ENCODE data around the gene DNAJB4.
"Not testable (repeated sequence)": the region's sequence is repeated elsewhere in the genome, so short reads cannot be mapped to it uniquely, and the experiment has no call there.

DNAJB4 gene

GRCh38 chr1:77990629-77991204 is 14.0 kb upstream of the DNAJB4 start:
- no peak for DNase-seq (ENCODE audit: low spot score)

DNA sequence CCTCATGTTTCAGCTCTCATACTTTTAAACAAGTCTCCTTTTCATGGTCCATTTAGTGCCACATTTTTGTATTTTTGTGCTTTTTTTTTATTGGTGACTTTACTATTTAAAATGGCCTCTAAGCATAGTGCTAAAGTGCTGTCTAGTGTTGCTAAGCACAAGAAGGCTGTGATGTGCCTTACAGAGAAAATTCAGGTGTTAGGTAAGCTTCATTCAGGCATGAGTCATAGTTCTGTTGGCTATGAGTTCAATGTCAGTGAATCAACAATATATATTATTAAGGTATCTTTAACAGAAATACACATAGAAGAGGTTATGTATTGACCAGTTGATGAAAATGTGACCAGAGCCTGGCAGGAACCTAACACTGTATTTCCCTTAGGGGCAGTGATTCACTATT is 13.1 kb upstream of the DNAJB4 start:
- DNase-seq (ENCODE audit: low spot score): no peak

DNA sequence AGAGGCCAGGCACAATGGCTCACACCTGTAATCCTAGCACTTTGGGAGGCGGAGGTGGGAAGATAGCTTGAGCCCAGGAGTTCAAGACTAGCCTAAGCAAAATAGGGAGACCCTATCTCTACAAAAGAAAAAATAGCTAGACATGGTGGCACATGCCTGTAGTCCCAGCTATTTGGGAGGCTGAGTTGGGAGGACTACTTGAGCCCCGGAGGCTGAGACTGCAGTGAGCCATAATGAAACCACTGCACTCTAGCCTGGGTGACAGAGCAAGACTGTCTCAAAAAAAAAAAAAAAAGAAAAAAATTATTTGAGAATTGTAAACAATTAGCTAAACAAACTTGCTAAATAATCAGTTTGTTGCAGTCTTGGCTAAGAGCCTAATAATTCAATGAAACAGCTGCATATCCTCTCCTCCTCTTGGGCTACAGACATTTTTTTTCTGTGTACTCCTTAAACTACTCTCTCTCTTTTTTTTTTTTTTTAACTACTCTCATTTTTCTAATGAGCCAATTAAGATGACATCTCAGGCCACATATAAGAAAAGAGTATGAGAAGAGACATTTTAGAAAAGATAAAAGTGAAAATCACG is 10.5 kb upstream of the DNAJB4 start:
- DNase-seq (ENCODE audit: low spot score): no peak

- DNase-seq (ENCODE audit: low spot score): no peak
Observed at GRCh38 chr1:77996734-77997133, 8.0 kb upstream of the DNAJB4 start.

- not testable (repeated sequence) for DNase-seq (ENCODE audit: low spot score)
Observed at GRCh38 chr1:78000536-78000935, 4.2 kb upstream of the DNAJB4 start.

DNA sequence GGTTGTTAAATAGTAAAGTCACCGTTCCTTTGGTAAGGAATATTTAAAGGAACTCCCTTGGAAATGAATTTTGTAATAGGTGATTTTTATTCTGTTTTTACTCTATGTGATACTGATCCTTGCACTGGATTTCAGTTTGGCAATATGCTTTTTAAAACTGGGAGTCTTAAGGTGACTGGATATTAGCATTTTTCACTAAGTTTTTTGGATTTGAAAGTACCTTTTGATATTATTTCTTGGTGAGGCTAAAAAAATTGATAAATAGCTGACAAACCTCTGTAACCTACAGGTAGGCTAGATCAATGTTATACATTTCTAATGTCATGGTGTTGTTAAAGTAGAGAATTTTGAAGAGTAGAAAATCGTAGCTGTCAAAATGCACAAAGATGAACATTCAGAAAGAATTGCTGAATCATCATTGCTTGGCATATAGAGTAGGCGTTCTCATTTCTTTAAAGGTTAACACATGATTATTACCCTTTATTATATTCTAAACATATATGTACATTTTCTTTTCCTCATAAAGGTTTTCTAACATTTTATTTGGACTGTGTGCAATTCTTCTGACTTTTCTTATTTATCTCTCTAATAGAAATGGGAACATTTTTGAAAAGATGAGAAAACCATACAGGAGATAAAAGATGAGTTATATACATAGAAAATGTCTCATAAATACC is 1.5 kb upstream of the DNAJB4 start:
- no peak for DNase-seq (ENCODE audit: low spot score)

GRCh38 chr1:78003882-78004718 is 639 bp upstream of the DNAJB4 start:
- peak; percentile 12 for DNase-seq (ENCODE audit: low spot score)

DNA sequence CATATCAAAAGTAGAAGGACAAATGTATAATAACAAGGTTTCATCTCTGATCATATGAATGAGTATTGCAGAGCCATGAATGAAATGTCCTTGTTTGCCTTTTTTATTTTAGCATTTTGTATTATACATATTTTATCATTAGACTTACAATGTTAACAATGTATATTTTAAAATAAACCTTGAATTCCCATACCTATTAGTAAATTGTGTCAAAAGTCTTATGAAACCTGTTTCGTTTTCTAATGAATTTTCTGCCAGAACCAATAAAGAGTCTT is 646 bp downstream of the DNAJB4 start:
- DNase-seq (ENCODE audit: low spot score): no peak

DNA sequence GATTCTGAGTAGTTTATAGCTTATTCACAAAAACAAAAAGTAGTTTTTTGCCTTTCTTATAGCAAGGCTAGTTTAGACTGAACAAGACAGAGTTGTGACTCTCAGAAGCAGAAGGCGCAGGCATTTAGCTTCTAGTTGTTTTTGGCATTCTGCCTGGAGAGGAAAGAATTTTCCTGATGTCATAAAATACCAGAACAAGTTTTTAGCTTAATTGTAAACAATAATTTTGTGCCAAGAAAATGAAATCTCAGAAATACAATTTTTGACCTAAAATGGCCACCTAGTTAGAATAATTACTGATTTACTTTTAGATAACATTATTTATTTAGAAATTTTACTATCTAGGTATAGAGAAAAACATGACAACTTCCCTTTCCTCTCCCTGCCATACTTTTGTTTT is 1.0 kb downstream of the DNAJB4 start:
- no peak for DNase-seq (ENCODE audit: low spot score)

DNA sequence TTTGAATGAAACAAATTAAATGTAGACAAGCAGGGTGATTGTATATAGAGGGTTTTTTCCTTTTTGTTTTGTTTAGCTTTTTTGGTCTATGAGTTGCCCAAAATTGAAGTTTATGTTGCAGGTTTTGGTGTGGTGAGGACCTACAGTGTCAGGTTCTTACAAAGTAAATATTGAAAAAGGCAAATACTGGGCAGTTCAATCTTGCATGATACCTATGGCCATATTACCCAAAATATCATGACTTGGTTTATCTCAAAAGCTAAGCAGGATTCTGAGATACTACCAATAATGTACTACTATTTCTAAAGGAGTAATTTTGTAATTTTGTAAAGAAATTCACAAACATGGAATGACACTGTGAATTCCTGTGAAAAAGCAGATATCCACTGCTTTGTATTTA is 1.8 kb downstream of the DNAJB4 start:
- DNase-seq (ENCODE audit: low spot score): no peak

DNA sequence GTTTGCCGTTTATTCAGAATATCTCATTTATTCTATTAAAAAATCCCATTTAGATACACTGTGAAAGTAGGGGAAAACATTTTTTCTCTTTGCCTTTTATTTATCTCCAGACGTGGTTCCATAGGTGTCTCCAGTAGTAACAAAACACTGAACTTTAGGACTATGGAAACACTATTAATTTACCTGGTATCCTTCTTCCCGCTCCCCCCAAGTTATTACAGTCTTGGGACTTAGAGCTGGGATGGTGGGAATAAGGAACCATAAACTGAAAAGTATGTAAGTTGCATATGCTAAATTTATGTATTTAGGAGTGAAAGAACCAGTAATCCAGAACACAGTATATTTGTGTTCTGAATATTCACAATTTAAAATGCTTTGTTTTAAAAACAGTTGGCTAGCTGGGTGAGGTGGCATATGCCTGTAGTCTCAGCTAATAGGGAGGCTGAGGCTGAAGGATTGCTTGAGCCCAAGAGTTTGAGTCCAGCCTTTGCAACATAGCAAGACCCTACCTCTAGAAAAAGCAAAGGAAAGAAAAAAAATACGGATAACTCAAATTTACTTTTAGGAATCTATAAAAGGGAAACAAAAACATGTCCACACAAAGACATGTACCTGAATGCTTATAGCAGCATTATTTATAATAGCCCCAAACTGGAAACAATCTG is 3.1 kb downstream of the DNAJB4 start:
- no peak for DNase-seq (ENCODE audit: low spot score)

- no peak for DNase-seq (ENCODE audit: low spot score)
Observed at GRCh38 chr1:78009276-78009675, 4.5 kb downstream of the DNAJB4 start.

DNA sequence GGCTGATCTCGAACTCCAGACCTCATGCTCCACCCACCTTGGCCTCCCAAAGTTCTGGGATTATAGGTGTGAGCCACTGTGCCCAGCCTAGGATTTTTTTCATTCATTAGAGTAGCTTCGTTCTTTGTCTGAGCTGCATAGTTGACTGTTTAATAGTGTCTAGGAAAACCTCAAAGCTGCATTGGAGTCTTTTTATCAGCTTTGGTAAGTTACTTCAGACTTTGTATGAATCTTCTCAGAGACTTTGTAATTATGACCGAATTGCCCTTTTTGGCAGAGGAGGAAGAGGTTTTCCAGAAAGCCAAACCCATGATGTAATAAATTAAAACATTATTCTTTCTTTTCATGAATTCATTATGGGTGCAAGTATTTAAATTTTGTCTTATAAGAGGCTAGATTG is 5.1 kb downstream of the DNAJB4 start:
- no peak for DNase-seq (ENCODE audit: low spot score)

DNA sequence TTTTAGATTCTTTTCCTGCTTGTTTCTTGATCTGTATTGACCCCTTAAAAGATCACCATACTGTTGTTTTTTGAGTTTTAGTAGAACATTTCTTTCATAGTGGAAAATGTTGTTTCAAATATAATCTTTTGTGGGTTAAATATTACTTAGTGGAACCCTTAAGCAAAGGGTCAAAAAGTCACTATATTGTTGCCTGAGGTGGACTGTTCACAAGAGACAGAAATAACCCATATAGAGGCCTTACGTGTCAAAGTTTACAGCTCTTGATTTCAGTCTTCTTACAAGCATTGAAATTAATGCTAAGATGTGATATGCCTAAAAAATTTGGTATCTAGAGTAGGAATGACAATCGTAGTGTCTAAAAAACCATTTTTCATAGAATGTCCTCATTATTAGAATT is 6.3 kb downstream of the DNAJB4 start:
- no peak for DNase-seq (ENCODE audit: low spot score)

DNA sequence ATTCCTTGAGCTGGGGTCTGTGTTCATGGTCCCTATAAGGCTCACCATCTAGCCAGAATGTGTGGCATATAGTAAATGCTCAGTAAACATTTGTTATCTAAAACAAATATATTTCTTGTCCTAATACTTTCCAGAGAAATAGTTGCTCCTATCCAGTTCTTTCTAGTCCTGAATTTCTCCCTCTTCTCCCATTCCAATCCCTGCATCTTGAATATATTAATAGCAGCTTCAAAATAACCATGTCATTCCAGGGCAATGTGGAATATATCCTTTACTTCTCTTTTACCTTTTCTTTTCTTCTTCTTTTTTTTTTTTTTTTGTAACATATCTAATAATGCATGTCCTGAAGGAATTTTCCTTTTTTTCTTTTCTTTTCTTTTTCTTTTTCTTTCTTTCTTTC is 10.4 kb downstream of the DNAJB4 start:
- DNase-seq (ENCODE audit: low spot score): no peak

- no peak for DNase-seq (ENCODE audit: low spot score)
Observed at GRCh38 chr1:78019024-78019423, 14.3 kb downstream of the DNAJB4 start.

DNA sequence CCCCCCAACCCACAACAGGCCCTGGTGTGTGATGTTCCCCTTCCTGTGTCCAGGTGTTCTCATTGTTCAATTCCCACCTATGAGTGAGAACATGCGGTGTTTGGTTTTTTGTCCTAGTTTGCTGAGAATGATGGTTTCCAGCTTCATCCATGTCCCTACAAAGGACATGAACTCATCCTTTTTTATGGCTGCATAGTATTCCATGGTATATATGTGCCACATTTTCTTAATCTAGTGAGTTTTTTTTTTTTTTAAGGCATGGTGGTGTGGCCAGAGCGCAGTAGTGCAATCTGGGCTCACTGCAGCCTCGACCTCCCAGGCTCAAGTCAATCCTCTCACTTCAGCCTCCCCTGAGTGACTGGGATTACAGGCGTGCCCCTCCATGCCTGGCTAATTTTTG is 16.4 kb downstream of the DNAJB4 start:
- DNase-seq (ENCODE audit: low spot score): not testable (repeated sequence)

- no peak for DNase-seq (ENCODE audit: low spot score)
Observed at GRCh38 chr1:78029793-78030192, 25.1 kb downstream of the DNAJB4 start.

DNA sequence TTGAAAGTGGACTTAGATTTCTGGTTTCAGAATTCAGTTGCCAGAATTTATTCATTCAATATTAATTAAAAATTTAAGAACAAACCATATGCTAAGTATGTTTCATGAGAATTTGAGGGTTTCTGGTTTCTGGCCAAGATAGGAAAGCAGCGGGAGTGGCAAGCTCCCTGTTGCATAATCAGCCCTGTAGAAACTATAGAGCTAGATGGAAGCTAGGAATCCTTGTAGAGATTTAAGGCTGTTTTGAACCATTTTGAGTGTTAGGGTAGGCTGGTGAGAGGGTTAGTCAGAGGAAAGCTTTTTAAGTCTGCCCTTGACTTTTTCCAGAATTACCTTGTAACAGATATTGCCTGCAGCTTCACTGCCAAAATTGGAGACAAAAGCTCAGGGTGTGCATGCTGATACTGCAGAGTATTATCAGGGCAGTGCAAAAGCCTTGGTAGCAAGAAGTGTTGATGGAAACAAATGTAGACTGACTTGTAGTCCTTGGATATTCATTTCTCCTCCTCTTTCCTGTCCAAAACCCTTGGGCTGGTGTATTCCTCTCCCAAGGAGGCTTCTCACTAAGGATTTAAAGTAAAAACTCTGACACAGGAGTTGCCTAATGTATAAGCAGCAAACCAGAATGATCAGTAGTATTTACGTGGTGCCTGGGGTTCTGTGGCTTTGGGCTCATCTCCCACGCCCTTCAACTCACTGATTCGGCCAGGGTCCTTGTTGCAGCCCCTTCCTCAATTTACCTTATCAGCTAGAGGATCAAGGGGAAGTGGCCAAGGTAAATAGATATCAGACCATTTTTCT is 28.5 kb downstream of the DNAJB4 start:
- DNase-seq (ENCODE audit: low spot score): no peak

GRCh38 chr1:78033797-78034172 is 29.0 kb downstream of the DNAJB4 start:
- DNase-seq (ENCODE audit: low spot score): no peak

DNA sequence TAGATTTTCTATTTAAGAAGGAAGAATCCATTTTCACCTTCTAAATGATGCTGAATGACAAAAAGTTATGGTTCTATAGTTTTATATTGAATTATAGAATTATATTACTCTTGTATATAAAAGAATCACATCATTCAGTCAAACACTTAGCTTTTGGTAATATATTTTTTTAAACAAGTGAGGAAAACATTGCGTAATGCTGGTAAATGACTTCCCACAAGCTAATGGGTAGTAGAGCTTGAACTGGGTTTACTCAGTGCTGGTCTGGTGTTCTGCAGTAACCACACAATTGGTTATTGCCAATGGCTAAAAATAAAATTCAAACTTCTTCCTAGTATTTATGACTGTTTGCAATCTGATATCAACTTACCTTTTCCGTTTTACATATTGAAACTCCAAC is 30.4 kb downstream of the DNAJB4 start:
- DNase-seq (ENCODE audit: low spot score): no peak

DNA sequence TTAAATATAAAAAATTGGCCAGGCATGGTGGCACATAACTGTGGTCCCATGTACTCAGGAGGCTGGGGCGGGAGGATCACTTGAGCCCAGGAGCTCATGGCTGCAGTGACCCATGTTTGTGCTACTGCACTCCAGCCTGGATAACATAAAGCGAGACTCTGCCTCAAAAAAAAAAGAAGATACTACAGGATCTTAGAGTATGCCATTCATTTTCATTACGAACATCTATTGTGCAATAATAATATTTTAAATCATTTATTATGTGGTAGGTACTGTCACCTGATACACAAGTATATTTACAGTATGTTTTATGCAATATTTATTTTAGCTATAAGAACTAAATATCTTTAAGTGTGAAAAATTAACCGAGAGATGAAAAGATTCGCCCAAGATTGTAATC is 31.7 kb downstream of the DNAJB4 start:
- DNase-seq (ENCODE audit: low spot score): no peak

Data from HuH-7 (cell line).